Measurements from ENCODE around the gene RASAL1.

DNA sequence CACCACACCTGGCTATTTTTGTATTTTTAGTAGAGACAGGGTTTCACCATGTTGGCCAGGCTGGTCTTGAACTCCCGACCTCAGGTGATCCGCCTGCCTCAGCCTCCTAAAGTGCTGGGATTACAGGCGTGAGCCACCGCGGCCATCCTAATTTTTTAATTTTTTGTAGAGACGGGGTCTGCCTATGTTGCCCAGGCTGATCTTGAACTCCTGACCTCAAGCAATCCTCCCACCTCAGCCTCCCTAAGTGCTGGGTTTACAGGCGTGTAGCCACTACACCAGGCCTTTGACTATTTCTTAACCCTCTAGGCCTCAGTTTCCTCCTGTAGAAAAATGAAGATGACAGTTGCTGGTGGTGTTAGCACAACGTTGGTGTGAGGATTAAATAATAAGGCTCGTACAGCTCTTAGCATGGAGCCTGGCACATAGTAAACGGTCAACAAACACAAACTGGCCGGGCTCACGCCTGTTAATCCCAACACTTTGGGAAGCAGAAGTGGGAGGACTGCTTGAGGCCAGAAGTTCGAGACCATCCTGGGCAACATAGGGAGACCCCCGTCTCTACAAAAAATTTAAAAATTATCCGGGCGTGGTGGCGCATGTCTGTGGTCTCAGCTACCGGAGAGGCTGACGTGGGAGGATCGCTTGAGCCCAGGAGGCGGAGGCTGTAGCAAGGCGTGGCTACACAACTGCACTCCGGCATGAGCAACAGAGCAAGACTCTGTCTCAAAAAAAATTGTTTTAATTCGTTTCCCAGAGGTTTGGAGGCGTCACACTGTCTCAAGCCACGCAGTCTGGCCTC lies 48.7 kb upstream of the RASAL1 start:
- TF ChIP-seq POLR2A (IDR thresholded peaks at IDR 0.05; ENCODE audit: low read depth, low read length) (no peak), TAF1 (IDR thresholded peaks at IDR 0.05; ENCODE audit: borderline replicate concordance, low read depth, low read length) (no peak), POLR2AphosphoS5 (IDR thresholded peaks at IDR 0.05; ENCODE audit: low read depth, low read length) (no peak)
